ENCODE measurements around the gene ADK. TPM values are rescaled to one million over a fixed set of nuclear protein-coding genes. Genes with fewer than 3 reads are reported as not detected.

ADK gene
- total and polyA plus RNA-seq, 2 of the 13 experiments (the other 11 are each of a cell fraction or from before 2014, with no cell fraction given) = 48.6 to 79.1 TPM

DNA sequence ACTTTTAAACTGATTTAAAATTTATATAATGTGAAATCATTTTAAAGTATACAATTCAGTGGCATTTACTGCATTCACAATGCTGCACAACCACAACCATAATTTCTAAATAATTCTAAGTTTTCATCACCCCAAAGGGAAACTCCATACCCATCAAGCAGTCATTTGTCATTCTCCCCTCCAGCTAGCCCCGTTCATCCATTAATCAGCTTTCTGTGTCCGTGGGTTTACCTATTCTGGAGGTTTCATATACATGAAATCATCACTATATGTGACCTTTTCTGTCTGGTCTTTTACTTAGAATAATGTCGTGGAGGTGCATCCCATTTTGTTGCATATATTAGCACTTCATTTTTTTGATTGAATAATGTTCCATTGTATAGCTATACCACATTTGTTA is 214.1 kb downstream of the ADK start:
- H3K27me3 ChIP-seq (ENCODE audit: control insufficient read depth in 1 of 2, insufficient read depth in 2 of 2, low read length in 2 of 2) = no peaks in the 10 kb centered on the region
- 0 out of 2 replicates have a peak, but pooled peaks cover 3% of the 10 kb centered on the region for H4K20me1 ChIP-seq (ENCODE audit: insufficient read depth, low read length)
- FAIRE-seq (no peak), DNase-seq (ENCODE audit: low spot score) (no peak), ATAC-seq (no peak)
- TF ChIP-seq HOXA9 (CRISPR knock-in tag; IDR thresholded peaks at IDR 0.05; ENCODE audit: borderline replicate concordance) (no peak), ERF (CRISPR knock-in tag; IDR thresholded peaks at IDR 0.05) (no peak), NFE2 (CRISPR knock-in tag; IDR thresholded peaks at IDR 0.05) (no peak), ZNF891 (CRISPR knock-in tag; IDR thresholded peaks at IDR 0.05) (no peak), ZNF589 (CRISPR knock-in tag; conservative IDR thresholded peaks at IDR 0.05) (no peak), SOX6 (IDR thresholded peaks at IDR 0.05) (no peak), SOX6 (CRISPR knock-in tag; IDR thresholded peaks at IDR 0.05) (no peak), ZNF10 (CRISPR knock-in tag; IDR thresholded peaks at IDR 0.05; ENCODE audit: borderline replicate concordance, low read depth) (no peak), ZNF550 (CRISPR knock-in tag; IDR thresholded peaks at IDR 0.05; ENCODE audit: borderline replicate concordance) (no peak), ZNF335 (CRISPR knock-in tag; IDR thresholded peaks at IDR 0.05) (no peak), XRCC5 (optimal IDR thresholded peaks at IDR 0.05; ENCODE audit: low read length) (no peak)
- TF ChIP-seq, protein P1, sequence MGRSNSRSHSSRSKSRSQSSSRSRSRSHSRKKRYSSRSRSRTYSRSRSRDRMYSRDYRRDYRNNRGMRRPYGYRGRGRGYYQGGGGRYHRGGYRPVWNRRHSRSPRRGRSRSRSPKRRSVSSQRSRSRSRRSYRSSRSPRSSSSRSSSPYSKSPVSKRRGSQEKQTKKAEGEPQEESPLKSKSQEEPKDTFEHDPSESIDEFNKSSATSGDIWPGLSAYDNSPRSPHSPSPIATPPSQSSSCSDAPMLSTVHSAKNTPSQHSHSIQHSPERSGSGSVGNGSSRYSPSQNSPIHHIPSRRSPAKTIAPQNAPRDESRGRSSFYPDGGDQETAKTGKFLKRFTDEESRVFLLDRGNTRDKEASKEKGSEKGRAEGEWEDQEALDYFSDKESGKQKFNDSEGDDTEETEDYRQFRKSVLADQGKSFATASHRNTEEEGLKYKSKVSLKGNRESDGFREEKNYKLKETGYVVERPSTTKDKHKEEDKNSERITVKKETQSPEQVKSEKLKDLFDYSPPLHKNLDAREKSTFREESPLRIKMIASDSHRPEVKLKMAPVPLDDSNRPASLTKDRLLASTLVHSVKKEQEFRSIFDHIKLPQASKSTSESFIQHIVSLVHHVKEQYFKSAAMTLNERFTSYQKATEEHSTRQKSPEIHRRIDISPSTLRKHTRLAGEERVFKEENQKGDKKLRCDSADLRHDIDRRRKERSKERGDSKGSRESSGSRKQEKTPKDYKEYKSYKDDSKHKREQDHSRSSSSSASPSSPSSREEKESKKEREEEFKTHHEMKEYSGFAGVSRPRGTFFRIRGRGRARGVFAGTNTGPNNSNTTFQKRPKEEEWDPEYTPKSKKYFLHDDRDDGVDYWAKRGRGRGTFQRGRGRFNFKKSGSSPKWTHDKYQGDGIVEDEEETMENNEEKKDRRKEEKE (IDR thresholded peaks at IDR 0.05) = no peak
- TF ChIP-seq, protein P2, sequence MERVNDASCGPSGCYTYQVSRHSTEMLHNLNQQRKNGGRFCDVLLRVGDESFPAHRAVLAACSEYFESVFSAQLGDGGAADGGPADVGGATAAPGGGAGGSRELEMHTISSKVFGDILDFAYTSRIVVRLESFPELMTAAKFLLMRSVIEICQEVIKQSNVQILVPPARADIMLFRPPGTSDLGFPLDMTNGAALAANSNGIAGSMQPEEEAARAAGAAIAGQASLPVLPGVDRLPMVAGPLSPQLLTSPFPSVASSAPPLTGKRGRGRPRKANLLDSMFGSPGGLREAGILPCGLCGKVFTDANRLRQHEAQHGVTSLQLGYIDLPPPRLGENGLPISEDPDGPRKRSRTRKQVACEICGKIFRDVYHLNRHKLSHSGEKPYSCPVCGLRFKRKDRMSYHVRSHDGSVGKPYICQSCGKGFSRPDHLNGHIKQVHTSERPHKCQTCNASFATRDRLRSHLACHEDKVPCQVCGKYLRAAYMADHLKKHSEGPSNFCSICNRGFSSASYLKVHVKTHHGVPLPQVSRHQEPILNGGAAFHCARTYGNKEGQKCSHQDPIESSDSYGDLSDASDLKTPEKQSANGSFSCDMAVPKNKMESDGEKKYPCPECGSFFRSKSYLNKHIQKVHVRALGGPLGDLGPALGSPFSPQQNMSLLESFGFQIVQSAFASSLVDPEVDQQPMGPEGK (CRISPR knock-in tag; IDR thresholded peaks at IDR 0.05) = no peak
- H3K9ac ChIP-seq (ENCODE audit: insufficient read depth, low read depth, low read length) = no peak overlapping the region
- ChIA-PET CTCF (ENCODE audit: low intra/inter-chr PET ratio, low total read pairs) (no interaction called here), POLR2A (no interaction called here)
- H3K4me1 ChIP-seq (ENCODE audit: insufficient read depth, low read length) = no peaks in the 10 kb centered on the region
- 94% methylated on average over 3 of the region's 3 CpGs for WGBS (ENCODE audit: low lambda C conversion rate)
- H2AFZ ChIP-seq (ENCODE audit: low read length) = no peak overlapping the region
- H3K36me3 ChIP-seq (replicated peaks in 1 of 2; ENCODE audit: control insufficient read depth in 1 of 2, insufficient read depth in 2 of 2, low read length in 2 of 2) = peaks cover 2 to 15% of the 10 kb centered on the region in 2 experiments; a peak in 3 of 5 replicates
- in situ Hi-C loops (cut with HindIII; ENCODE audit: extremely low pct_ligation_motif_present, low pct_unique_long_range_greater_than_20kb) = no loop called here
- no peak overlapping the region for H3K27ac ChIP-seq (ENCODE audit: extremely low read length, insufficient read depth, low read length)
- H3K9me3 ChIP-seq (ENCODE audit: low read length) = 0 out of 2 replicates have a peak, but pooled peaks cover 4% of the 10 kb centered on the region
- peaks cover 4% of the 10 kb centered on the region for H3K79me2 ChIP-seq (ENCODE audit: insufficient read depth, low read length)
- H3K4me3 ChIP-seq (replicated peaks in 1 of 3; ENCODE audit: insufficient read depth in 1 of 3, low read depth in 2 of 3, low read length in 3 of 3) = no peak overlapping the region
- no peak overlapping the region for H3K4me2 ChIP-seq (ENCODE audit: low read depth, low read length)
- BruUV-seq (replicated peaks) = no TSS peak
- intact Hi-C loops (cut with micrococcal nuclease; ENCODE audit: unreplicated experiment) = no loop called here
